Gastrocnemius medialis (tissue), 4 donors: ENCODE measurements around the gene ANTKMT.

ENCODE experiments used
- POLR2A ChIP-seq, 2 donors: fragments of 450-650 bp; IDR thresholded peaks; one replicate each; pipeline ENCODE4 v1.6.1; 2017; ENCODE audit warnings: antibody characterized with exemption in 2 of 2, mild to moderate bottlenecking in 2 of 2, moderate library complexity in 2 of 2
- TF ChIP-seq, protein P1 (sequence below), 5 experiments: fragments of 450-650 bp in 3 of 5; fragments of 200-600 bp in 2 of 5; sonication (generic) in 2 of 5; IDR thresholded peaks in 4 of 5; conservative IDR thresholded peaks in 1 of 5; 1 replicate in 4 of 5; 2 replicates in 1 of 5; pipeline ENCODE4 v1.5.1; 2016 to 2019; ENCODE audit warnings: antibody characterized with exemption in 5 of 5, mild to moderate bottlenecking in 3 of 5, moderate library complexity in 3 of 5

- TF ChIP-seq, protein P1, sequence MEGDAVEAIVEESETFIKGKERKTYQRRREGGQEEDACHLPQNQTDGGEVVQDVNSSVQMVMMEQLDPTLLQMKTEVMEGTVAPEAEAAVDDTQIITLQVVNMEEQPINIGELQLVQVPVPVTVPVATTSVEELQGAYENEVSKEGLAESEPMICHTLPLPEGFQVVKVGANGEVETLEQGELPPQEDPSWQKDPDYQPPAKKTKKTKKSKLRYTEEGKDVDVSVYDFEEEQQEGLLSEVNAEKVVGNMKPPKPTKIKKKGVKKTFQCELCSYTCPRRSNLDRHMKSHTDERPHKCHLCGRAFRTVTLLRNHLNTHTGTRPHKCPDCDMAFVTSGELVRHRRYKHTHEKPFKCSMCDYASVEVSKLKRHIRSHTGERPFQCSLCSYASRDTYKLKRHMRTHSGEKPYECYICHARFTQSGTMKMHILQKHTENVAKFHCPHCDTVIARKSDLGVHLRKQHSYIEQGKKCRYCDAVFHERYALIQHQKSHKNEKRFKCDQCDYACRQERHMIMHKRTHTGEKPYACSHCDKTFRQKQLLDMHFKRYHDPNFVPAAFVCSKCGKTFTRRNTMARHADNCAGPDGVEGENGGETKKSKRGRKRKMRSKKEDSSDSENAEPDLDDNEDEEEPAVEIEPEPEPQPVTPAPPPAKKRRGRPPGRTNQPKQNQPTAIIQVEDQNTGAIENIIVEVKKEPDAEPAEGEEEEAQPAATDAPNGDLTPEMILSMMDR (IDR thresholded peaks at IDR 0.05 in 4 of 5, conservative IDR thresholded peaks at IDR 0.05 in 1 of 5): no peak
- TF ChIP-seq POLR2A (IDR thresholded peaks at IDR 0.05): no peak
Measured at GRCh38 chr16:723695-724094, 2.7 kb downstream of the ANTKMT start.
